Esophagus squamous epithelium (tissue), 5 donors: ENCODE results near the gene HSPB2. TPM values are rescaled to one million over a fixed set of nuclear protein-coding genes. Genes with fewer than 3 reads are reported as not detected.
"Not testable (repeated sequence)": the region's sequence is repeated elsewhere in the genome, so short reads cannot be mapped to it uniquely, and the experiment has no call there.

Source experiments
- DNase-seq: peaks from one replicate; lab custom pipeline; 2025; lab: John Stamatoyannopoulos, UW
- H3K27ac ChIP-seq, 4 donors: fragments of 200-600 bp; sonication (generic); one replicate each; pipeline ENCODE4 v1.5.1; 2016 to 2019; ENCODE audit warnings: mild to moderate bottlenecking in 1 of 4
- H3K27me3 ChIP-seq, 4 donors: fragments of 200-600 bp; sonication (generic); 1 replicate in 3 of 4; 2 replicates in 1 of 4; pipeline versions ENCODE4 v1.5.1 to v1.6.0; 2017 to 2021; ENCODE audit warnings: antibody characterized with exemption in 1 of 4
- H3K36me3 ChIP-seq, 3 donors: fragments of 200-600 bp; sonication (generic); one replicate each; pipeline ENCODE4 v1.5.1; 2016 to 2019
- H3K4me1 ChIP-seq, 3 donors: fragments of 200-600 bp; sonication (generic); one replicate each; pipeline ENCODE4 v1.5.1; 2017 to 2019
- H3K4me3 ChIP-seq, 4 donors: fragments of 200-600 bp; sonication (generic); 1 replicate in 3 of 4; 2 replicates in 1 of 4; pipeline ENCODE4 v1.5.1; 2016 to 2019; ENCODE audit warnings: mild to moderate bottlenecking in 2 of 4, moderate library complexity in 1 of 4
- H3K9me3 ChIP-seq, 3 donors: fragments of 200-600 bp; sonication (generic); one replicate each; pipeline ENCODE4 v1.5.1; 2016 to 2019
- POLR2A ChIP-seq, 4 donors: fragments of 450-650 bp; IDR thresholded peaks; one replicate each; pipeline ENCODE4 v1.6.1; 2017; ENCODE audit warnings: antibody characterized with exemption in 4 of 4, mild to moderate bottlenecking in 4 of 4, moderate library complexity in 3 of 4
- WGBS, 2 donors: methylation state at CpG; one replicate each; pipeline ENCODE4 v1.1.5; 2018; 5-methylcytosine and 5-hydroxymethylcytosine counted together
- intact Hi-C: fragments of 100-400 bp; cut with DNase I; formaldehyde crosslinking; loops from one replicate; pipeline ENCODE4 v1.15.0; 2022
- total RNA-seq, 4 donors: library from RNA; depleted of rRNA; stranded (reverse); fragments of >200 nt; gene quantifications; one replicate each; pipeline ENCODE4 v1.1.0, GENCODE V29; 2016
- TF ChIP-seq, protein P1 (sequence below), 6 experiments: fragments of 450-650 bp in 4 of 6; fragments of 200-600 bp in 2 of 6; sonication (generic) in 2 of 6; IDR thresholded peaks; one replicate each; pipeline ENCODE4 v1.5.1; 2016 to 2019; ENCODE audit warnings: antibody characterized with exemption in 6 of 6, mild to moderate bottlenecking in 4 of 6, moderate library complexity in 4 of 6
- donor health status: DM: yes; HTN: yes; CAD: no.

The HSPB2 gene
- total RNA-seq, 4 donors from 2014 or later: 0.19 TPM; not detected in 3

DNA sequence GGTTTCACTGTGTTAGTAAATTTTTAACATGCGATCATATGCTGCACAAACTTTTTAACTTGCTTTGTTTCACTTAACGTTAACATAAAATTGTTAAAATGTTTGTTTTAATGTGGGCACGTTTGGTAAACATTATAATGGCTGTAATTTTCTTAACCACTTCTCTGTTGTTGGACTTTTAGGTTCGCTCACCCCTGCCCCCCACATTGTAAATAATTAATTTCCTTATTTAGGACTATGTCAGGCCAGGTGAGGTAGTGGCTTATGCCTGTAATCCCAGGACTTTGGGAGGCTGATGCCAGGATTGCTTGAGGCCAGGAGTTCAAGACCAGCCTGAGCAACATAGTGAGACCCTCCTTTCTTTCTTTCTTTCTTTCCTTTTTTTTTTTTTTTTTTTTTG, 17.9 kb downstream of the HSPB2 start:
- no peak overlapping the region for H3K27ac ChIP-seq
- H3K27me3 ChIP-seq: no peaks in the 10 kb centered on the region
- no peaks in the 10 kb centered on the region for H3K9me3 ChIP-seq
- TF ChIP-seq, protein P1, sequence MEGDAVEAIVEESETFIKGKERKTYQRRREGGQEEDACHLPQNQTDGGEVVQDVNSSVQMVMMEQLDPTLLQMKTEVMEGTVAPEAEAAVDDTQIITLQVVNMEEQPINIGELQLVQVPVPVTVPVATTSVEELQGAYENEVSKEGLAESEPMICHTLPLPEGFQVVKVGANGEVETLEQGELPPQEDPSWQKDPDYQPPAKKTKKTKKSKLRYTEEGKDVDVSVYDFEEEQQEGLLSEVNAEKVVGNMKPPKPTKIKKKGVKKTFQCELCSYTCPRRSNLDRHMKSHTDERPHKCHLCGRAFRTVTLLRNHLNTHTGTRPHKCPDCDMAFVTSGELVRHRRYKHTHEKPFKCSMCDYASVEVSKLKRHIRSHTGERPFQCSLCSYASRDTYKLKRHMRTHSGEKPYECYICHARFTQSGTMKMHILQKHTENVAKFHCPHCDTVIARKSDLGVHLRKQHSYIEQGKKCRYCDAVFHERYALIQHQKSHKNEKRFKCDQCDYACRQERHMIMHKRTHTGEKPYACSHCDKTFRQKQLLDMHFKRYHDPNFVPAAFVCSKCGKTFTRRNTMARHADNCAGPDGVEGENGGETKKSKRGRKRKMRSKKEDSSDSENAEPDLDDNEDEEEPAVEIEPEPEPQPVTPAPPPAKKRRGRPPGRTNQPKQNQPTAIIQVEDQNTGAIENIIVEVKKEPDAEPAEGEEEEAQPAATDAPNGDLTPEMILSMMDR (IDR thresholded peaks at IDR 0.05): no peak
- TF ChIP-seq POLR2A (IDR thresholded peaks at IDR 0.05): no peak
- H3K4me3 ChIP-seq: no peak overlapping the region
- peaks cover 9 to 43% (median 12%) of the 10 kb centered on the region in 3 donors for H3K4me1 ChIP-seq
- DNase-seq: no peak
- 58 to 66% methylated on average over 4 of the region's 4 CpGs for WGBS, 2 donors
- intact Hi-C loops: loop anchor here (10.0 kb wide), 1 partner anchor 154 kb away; the partner anchor contains the start of genes SDHD and TIMM8B
- H3K36me3 ChIP-seq: no peaks in the 10 kb centered on the region

DNA sequence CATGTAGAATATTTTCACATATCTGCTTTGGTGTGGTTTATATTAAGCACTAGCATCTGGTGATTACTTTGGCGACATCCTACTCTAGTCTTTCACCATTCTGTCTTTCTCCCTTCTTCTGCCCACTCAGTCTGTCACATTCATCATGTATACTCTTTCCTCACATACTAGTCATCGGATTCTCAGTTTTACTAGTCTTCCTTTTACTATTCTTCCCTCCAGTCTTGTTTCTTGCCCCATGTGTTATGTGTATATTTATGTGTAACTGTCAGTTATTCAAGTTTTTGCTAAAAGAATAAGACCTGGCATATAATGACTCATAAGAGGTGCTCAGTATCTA, 20.0 kb downstream of the HSPB2 start:
- Histone ChIP-seq H3K4me3 (no peak overlapping the region), H3K9me3 (no peaks in the 10 kb centered on the region), H3K27me3 (no peaks in the 10 kb centered on the region), H3K27ac (no peak overlapping the region), H3K4me1 (peaks cover 1 to 44% (median 13%) of the 10 kb centered on the region in 3 donors), H3K36me3 (no peaks in the 10 kb centered on the region)
- intact Hi-C loops: loop anchor here (10.0 kb wide), 1 partner anchor 152 kb away; the partner anchor contains the start of genes SDHD and TIMM8B
- 51 to 62% methylated on average over 2 of the region's 2 CpGs for WGBS, 2 donors
- no peak for TF ChIP-seq POLR2A (IDR thresholded peaks at IDR 0.05)
- TF ChIP-seq, protein P1 (IDR thresholded peaks at IDR 0.05): no peak
- no peak for DNase-seq

DNA sequence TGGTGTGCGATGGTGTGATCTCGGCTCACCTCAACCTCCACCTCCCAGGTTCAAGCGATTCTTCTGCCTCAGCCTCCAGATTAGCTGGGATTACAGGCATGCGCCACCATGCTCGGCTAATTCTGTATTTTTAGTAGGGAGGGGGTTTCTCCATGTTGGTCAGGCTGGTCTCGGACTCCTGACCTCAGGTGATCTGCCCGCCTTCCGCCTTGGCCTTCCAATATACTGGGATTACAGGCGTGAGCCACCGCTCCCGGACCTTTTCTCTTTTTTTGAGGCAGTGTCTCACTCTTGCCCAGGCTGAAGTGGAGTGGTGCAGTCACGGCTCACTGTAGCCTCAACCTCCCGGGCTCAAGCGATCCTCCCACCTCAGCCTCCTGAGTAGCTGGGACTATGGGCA, 20.6 kb downstream of the HSPB2 start:
- intact Hi-C loops: loop anchor here (10.0 kb wide), 1 partner anchor 152 kb away; the partner anchor contains the start of genes SDHD and TIMM8B
- not testable (repeated sequence) for H3K36me3 ChIP-seq, H3K9me3 ChIP-seq, H3K27me3 ChIP-seq, H3K27ac ChIP-seq, H3K4me3 ChIP-seq, DNase-seq
- WGBS, 2 donors: 94% methylated on average over 13 to 14 of the region's 14 CpGs
- peaks cover 0 to 47% (median 17%) of the 10 kb centered on the region in 3 donors for H3K4me1 ChIP-seq

DNA sequence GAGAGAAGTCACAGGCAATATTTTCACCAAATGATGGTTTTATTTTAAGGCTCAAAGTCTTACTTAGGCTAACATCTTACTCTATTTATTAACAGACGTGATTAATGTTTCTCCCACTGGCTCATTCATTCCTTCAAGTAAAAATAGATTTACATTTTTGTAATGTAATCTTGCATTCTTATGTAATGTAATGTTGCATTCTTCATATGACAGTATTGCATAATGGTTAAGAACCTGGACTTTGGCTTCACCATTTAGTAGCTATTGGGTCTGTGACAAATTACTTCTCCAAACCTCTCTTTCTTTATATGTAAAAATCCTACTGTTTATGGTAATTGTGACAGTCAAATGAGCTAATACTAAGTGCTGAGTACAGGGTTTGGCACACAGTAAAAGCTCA, 21.3 kb downstream of the HSPB2 start:
- WGBS, 2 donors: 59 to 70% methylated on average over 1 of the region's 1 CpG
- H3K27ac ChIP-seq: peak overlapping the region in 1 of 4 donors; percentile 71

DNA sequence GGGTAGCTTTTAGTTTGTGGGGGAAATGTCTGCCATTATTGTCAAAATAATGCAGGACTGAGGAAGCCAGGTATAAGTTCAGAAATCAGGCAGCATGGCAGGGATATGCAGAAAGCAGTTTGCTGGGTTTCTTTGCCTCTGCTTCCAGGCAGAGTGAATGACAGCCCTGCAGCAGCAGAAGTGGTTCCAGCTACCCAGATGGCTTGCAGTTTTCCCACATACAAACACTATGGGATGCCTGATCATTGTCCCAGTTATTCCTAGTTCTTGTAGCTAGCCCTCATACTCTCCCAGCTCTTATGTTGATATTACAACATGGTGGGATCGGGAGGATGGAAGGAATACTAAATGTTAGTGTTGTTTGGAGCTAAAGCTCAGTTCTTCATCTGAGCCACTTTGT, 21.8 kb downstream of the HSPB2 start:
- Histone ChIP-seq H3K36me3 (no peaks in the 10 kb centered on the region), H3K27me3 (no peaks in the 10 kb centered on the region), H3K9me3 (no peaks in the 10 kb centered on the region), H3K4me3 (no peak overlapping the region), H3K4me1 (peaks cover 0 to 58% (median 27%) of the 10 kb centered on the region in 3 donors), H3K27ac (peak overlapping the region in 2 of 4 donors; percentile 57 to 71)
- no peak for DNase-seq
- 75 to 86% methylated on average over 1 of the region's 1 CpG for WGBS, 2 donors
- intact Hi-C loops: loop anchor here (10.0 kb wide), 1 partner anchor 150 kb away; the partner anchor contains the start of genes SDHD and TIMM8B
- TF ChIP-seq, protein P1 (IDR thresholded peaks at IDR 0.05): no peak
- TF ChIP-seq POLR2A (IDR thresholded peaks at IDR 0.05): no peak

More for the DNA sequence above, 21.3 kb downstream of the HSPB2 start:
- Histone ChIP-seq H3K4me3 (no peak overlapping the region), H3K9me3 (no peaks in the 10 kb centered on the region), H3K27me3 (no peaks in the 10 kb centered on the region), H3K36me3 (no peaks in the 10 kb centered on the region), H3K4me1 (peaks cover 0 to 54% (median 23%) of the 10 kb centered on the region in 3 donors)
- intact Hi-C loops: loop anchor here (10.0 kb wide), 1 partner anchor 151 kb away; the partner anchor contains the start of genes SDHD and TIMM8B
- no peak for TF ChIP-seq POLR2A (IDR thresholded peaks at IDR 0.05)
- TF ChIP-seq, protein P1 (IDR thresholded peaks at IDR 0.05): no peak
- no peak for DNase-seq
